AG04449 (cell line): ENCODE results near the gene CDH12.

Experiments
- CTCF ChIA-PET: fragments of 350-600 bp; formaldehyde crosslinking; extraction: SDS; loops from one replicate; lab custom pipeline; 2021; ENCODE audit warnings: antibody characterized with exemption; lab: Yijun Ruan, JAX
- POLR2A ChIA-PET: fragments of 400-600, 350-600 bp; formaldehyde crosslinking; extraction: SDS; loops from one replicate; lab custom pipeline; 2020; ENCODE audit warnings: antibody characterized with exemption, inconsistent platforms; lab: Yijun Ruan, JAX
- DNase-seq: peaks from one replicate; pipeline ENCODE4 v3.0.0-alpha.2; 2010; ENCODE audit warnings: low read depth, low spot score
- H3K4me3 ChIP-seq: 2 replicates; pipeline ENCODE4 v1.5.1; 2011; ENCODE audit warnings: low read depth, mild to moderate bottlenecking, control low read depth, low read length
- TF ChIP-seq, protein P1 (sequence below): IDR thresholded peaks from one replicate; pipeline ENCODE4 v1.5.1; 2011; ENCODE audit warnings: mild to moderate bottlenecking, moderate library complexity, low read length, control low read depth, inconsistent platforms; ENCODE audit not compliant: insufficient read depth; ENCODE audit errors: missing control alignments

Gene CDH12

GRCh38 chr5:22699319-22699718 is 153.8 kb downstream of the CDH12 start:
- H3K4me3 ChIP-seq: no peak overlapping the region
- ChIA-PET POLR2A (no interaction called here), CTCF (no interaction called here)
- DNase-seq: no peak
- TF ChIP-seq, protein P1, sequence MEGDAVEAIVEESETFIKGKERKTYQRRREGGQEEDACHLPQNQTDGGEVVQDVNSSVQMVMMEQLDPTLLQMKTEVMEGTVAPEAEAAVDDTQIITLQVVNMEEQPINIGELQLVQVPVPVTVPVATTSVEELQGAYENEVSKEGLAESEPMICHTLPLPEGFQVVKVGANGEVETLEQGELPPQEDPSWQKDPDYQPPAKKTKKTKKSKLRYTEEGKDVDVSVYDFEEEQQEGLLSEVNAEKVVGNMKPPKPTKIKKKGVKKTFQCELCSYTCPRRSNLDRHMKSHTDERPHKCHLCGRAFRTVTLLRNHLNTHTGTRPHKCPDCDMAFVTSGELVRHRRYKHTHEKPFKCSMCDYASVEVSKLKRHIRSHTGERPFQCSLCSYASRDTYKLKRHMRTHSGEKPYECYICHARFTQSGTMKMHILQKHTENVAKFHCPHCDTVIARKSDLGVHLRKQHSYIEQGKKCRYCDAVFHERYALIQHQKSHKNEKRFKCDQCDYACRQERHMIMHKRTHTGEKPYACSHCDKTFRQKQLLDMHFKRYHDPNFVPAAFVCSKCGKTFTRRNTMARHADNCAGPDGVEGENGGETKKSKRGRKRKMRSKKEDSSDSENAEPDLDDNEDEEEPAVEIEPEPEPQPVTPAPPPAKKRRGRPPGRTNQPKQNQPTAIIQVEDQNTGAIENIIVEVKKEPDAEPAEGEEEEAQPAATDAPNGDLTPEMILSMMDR: no peak

DNA sequence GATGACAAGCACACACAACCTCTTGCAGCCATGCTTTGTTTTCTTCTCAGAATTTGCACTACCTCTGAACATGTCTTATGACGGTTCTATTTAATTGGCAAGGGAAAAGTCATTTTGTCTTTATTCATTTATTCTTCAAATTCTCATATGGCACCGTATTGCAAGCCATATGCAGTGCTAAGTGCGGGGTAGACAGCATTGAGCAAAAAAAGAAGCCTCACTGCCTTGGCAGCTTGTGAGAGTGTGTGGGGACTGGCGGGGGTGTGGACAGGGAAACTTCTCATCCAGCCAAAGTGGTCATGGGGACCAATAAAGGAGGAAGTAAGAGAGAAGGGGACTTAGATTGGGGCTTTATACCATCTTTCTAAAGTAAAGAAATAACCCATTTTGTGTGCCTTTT is 160.0 kb downstream of the CDH12 start:
- no peak for DNase-seq
- TF ChIP-seq, protein P1: no peak
- no peak overlapping the region for H3K4me3 ChIP-seq
- ChIA-PET CTCF (no interaction called here), POLR2A (no interaction called here)

DNA sequence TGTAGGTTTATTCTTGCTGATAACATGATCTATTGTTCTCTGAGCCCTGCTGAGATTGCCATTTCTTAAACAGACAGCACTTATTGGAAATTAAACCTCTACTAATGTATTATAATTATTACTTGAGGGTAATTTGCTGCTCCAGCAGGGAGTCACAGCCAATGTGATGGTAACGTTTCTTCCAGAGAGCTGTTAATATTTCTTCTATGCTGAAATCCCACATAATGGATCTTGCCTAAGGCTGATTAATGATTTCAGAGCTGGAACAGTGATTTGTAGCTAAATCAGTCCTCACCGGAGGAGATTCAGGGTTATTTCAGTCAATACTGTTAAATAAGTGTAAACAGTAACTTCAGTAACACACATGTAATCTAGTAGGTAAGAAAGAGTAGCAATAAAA is 170.1 kb downstream of the CDH12 start:
- no peak for DNase-seq
- TF ChIP-seq, protein P1: no peak
- no peak overlapping the region for H3K4me3 ChIP-seq
- CTCF ChIA-PET: no interaction called here
- POLR2A ChIA-PET: no interaction called here

- CTCF ChIA-PET: no interaction called here
- POLR2A ChIA-PET: no interaction called here
- H3K4me3 ChIP-seq: no peak overlapping the region
- TF ChIP-seq, protein P1: no peak
- no peak for DNase-seq
Measured at GRCh38 chr5:22678886-22679285, 174.3 kb downstream of the CDH12 start.

DNA sequence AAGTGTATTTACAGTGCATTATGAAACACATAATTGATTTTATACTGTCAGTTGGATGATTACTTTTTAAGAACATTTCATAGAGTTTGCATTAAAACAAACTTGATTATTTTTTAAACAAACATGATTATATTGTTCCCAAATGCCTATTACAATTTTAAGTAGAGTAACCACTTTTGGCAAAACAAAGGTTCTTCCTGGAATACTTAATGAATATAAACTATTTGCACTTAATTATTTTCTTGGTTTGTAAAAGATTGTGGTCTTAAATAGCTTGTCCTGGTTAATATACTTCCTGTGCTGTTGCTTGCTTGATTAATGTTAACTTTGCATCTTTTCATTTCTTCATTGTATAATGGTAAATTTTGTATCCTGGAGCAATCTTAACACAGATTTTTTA is 180.0 kb downstream of the CDH12 start:
- H3K4me3 ChIP-seq: no peak overlapping the region
- TF ChIP-seq, protein P1: no peak
- POLR2A ChIA-PET: no interaction called here

DNA sequence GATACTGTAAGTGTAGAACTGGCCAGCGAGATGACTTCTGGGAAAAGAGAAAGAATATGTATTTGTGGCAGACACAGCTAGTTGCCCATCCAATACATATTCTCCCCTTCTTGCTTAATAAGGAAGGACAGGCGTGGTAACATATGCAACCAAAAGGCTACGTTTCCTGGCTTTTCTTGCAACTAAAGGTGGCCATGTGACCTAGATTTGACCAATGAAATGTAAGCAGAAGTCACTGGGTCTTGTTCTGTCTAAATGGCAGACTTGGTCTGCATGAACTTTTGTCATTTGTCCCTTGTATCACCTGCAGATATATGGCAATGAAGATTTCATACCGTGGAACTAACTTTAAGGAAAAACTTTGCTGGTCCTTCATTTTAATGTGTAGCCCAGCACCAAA is 183.8 kb downstream of the CDH12 start:
- TF ChIP-seq, protein P1: no peak
- POLR2A ChIA-PET: no interaction called here
- DNase-seq: no peak
- H3K4me3 ChIP-seq: no peak overlapping the region
- CTCF ChIA-PET: no interaction called here

More for the DNA sequence above, 180.0 kb downstream of the CDH12 start:
- no peak for DNase-seq
- CTCF ChIA-PET: no interaction called here
